ENCODE data around the gene CARM1. TPM values are rescaled to one million over a fixed set of nuclear protein-coding genes. Genes with fewer than 3 reads are reported as not detected.

The CARM1 gene
- total RNA-seq (17.2 and 24.8 TPM in 2 replicates), polyA plus RNA-seq (41.9 and 60.0 TPM in 2 replicates), polyA minus RNA-seq (ENCODE audit: low replicate concordance) (140 and 163 TPM in 2 replicates)
- polyA plus RNA-seq (2012), result 58.7 and 79.7 TPM in 2 replicates

- TF ChIP-seq CTCF (conservative IDR thresholded peaks at IDR 0.05 in 1 of 2, IDR thresholded peaks at IDR 0.05 in 1 of 2; ENCODE audit: low read depth in 1 of 2, low read length in 2 of 2) (peak; percentile 28 to 42), EZH2 (IDR thresholded peaks at IDR 0.05; ENCODE audit: low read length, missing control alignments) (no peak)
- H3K9me3 ChIP-seq (ENCODE audit: control insufficient read depth, insufficient read depth, low read depth, low read length), result no peaks in the 10 kb centered on the region
- peak within 1 kb of the TSS; percentile 60 for H3K27ac ChIP-seq (ENCODE audit: insufficient read depth, low read length)
- H3K4me3 ChIP-seq (replicated peaks in 1 of 4; ENCODE audit: control extremely low read depth in 1 of 4, insufficient read depth in 1 of 4, low read depth in 3 of 4, low read length in 4 of 4), result peak within 1 kb of the TSS; percentile 72 to 83 (median 80)
- no peaks in the 10 kb centered on the region for H4K20me1 ChIP-seq (ENCODE audit: control insufficient read depth, extremely low read depth, insufficient read depth, low read length)
- peak within 1 kb of the TSS; percentile 84 for H3K9ac ChIP-seq (ENCODE audit: insufficient read depth, low read length)
- H3K4me1 ChIP-seq (ENCODE audit: control insufficient read depth, extremely low read depth, insufficient read depth, low read length), result no peaks in the 10 kb centered on the region
- H3K27me3 ChIP-seq (ENCODE audit: control insufficient read depth, insufficient read depth, low read length), result no peaks in the 10 kb centered on the region
- no peaks in the 10 kb centered on the region for H3K36me3 ChIP-seq (ENCODE audit: control insufficient read depth, insufficient read depth, low read length)
- peak; percentile 95 to 99 for DNase-seq (ENCODE audit: low read depth in 2 of 2)
- peak within 1 kb of the TSS; percentile 75 for H2AFZ ChIP-seq (ENCODE audit: low read length)
- H3K4me2 ChIP-seq (ENCODE audit: extremely low read depth, insufficient read depth, low read length), result peak within 1 kb of the TSS; percentile 93
- H3K79me2 ChIP-seq (ENCODE audit: control insufficient read depth, insufficient read depth, low read length), result peaks cover 31% of the 10 kb centered on the region
Observed at GRCh38 chr19:10870955-10871603, at the start of gene CARM1. Gene CARM1, plus strand, starts transcription at chr19:10871553. Its CDS starts 150 bp downstream, at chr19:10871703.

DNA sequence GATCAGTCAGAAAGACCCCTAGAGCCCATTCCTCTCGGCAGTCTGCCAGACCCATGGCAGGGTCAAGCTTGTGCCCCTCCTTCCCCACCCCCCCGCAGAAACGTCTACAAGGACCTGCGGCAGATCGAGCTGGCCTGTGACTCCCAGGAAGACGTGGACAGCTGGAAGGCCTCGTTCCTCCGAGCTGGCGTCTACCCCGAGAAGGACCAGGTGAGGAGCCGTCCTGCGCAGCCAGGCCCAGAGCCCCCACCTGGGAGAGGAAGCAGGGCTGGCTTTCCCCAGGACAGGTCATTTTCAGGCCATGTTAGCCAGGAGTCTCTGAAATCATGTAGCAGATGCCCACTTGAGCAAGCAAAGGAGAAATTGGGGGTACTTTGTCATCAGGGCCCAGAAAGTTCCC lies 47.7 kb upstream of the CARM1 start:
- no peak overlapping the region for H3K4me2 ChIP-seq (ENCODE audit: extremely low read depth, insufficient read depth, low read length)
- no peaks in the 10 kb centered on the region for H3K79me2 ChIP-seq (ENCODE audit: control insufficient read depth, insufficient read depth, low read length)
- no peak overlapping the region for H3K27ac ChIP-seq (ENCODE audit: insufficient read depth, low read length)
- no peaks in the 10 kb centered on the region for H3K27me3 ChIP-seq (ENCODE audit: control insufficient read depth, insufficient read depth, low read length)
- H4K20me1 ChIP-seq (ENCODE audit: control insufficient read depth, extremely low read depth, insufficient read depth, low read length), result no peaks in the 10 kb centered on the region
- peaks cover 2% of the 10 kb centered on the region for H3K4me1 ChIP-seq (ENCODE audit: control insufficient read depth, extremely low read depth, insufficient read depth, low read length)
- peaks cover 32% of the 10 kb centered on the region for H3K36me3 ChIP-seq (ENCODE audit: control insufficient read depth, insufficient read depth, low read length)
- no peak overlapping the region for H3K9ac ChIP-seq (ENCODE audit: insufficient read depth, low read length)
- no peaks in the 10 kb centered on the region for H3K9me3 ChIP-seq (ENCODE audit: control insufficient read depth, insufficient read depth, low read depth, low read length)
- H2AFZ ChIP-seq (ENCODE audit: low read length), result no peak overlapping the region
- no peak overlapping the region for H3K4me3 ChIP-seq (replicated peaks in 1 of 4; ENCODE audit: control extremely low read depth in 1 of 4, insufficient read depth in 1 of 4, low read depth in 3 of 4, low read length in 4 of 4)
- DNase-seq (ENCODE audit: low read depth in 2 of 2), result no peak
- TF ChIP-seq CTCF (conservative IDR thresholded peaks at IDR 0.05 in 1 of 2, IDR thresholded peaks at IDR 0.05 in 1 of 2; ENCODE audit: low read depth in 1 of 2, low read length in 2 of 2), result no peak
- TF ChIP-seq EZH2 (IDR thresholded peaks at IDR 0.05; ENCODE audit: low read length, missing control alignments), result no peak

DNA sequence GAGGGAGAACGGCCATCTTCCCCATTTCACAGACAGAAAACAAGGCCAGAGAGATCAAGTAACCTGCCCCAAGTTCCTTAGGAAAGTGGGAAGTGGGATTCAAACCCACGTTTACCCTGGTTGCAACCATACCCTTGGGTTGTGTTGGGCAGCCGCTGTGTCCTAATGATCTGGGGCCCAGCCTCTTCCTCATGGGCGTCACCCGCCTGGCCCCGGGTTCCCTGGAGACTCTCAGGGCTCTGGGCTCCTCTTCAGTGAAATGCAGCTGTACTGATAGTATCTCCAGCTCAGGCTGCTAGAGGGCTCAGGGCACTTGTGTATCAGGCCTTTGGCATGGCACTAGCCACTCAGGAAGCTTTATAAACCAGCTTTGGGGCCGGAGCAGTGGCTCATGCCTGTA lies 45.1 kb upstream of the CARM1 start:
- H3K79me2 ChIP-seq (ENCODE audit: control insufficient read depth, insufficient read depth, low read length), result no peaks in the 10 kb centered on the region
- no peak overlapping the region for H3K9ac ChIP-seq (ENCODE audit: insufficient read depth, low read length)
- H3K4me1 ChIP-seq (ENCODE audit: control insufficient read depth, extremely low read depth, insufficient read depth, low read length), result no peaks in the 10 kb centered on the region
- no peaks in the 10 kb centered on the region for H3K27me3 ChIP-seq (ENCODE audit: control insufficient read depth, insufficient read depth, low read length)
- no peak overlapping the region for H2AFZ ChIP-seq (ENCODE audit: low read length)
- TF ChIP-seq CTCF (conservative IDR thresholded peaks at IDR 0.05 in 1 of 2, IDR thresholded peaks at IDR 0.05 in 1 of 2; ENCODE audit: low read depth in 1 of 2, low read length in 2 of 2), result no peak
- TF ChIP-seq EZH2 (IDR thresholded peaks at IDR 0.05; ENCODE audit: low read length, missing control alignments), result no peak
- no peaks in the 10 kb centered on the region for H3K9me3 ChIP-seq (ENCODE audit: control insufficient read depth, insufficient read depth, low read depth, low read length)
- no peaks in the 10 kb centered on the region for H4K20me1 ChIP-seq (ENCODE audit: control insufficient read depth, extremely low read depth, insufficient read depth, low read length)
- H3K27ac ChIP-seq (ENCODE audit: insufficient read depth, low read length), result no peak overlapping the region
- H3K36me3 ChIP-seq (ENCODE audit: control insufficient read depth, insufficient read depth, low read length), result peaks cover 23% of the 10 kb centered on the region
- no peak overlapping the region for H3K4me2 ChIP-seq (ENCODE audit: extremely low read depth, insufficient read depth, low read length)
- no peak for DNase-seq (ENCODE audit: low read depth in 2 of 2)
- no peak overlapping the region for H3K4me3 ChIP-seq (replicated peaks in 1 of 4; ENCODE audit: control extremely low read depth in 1 of 4, insufficient read depth in 1 of 4, low read depth in 3 of 4, low read length in 4 of 4)
